Smooth muscle cell (in vitro differentiated cells): ENCODE data around the gene DCAF11. TPM values are rescaled to one million over a fixed set of nuclear protein-coding genes. Genes with fewer than 3 reads are reported as not detected.

Source experiments
- DNase-seq: peaks from one replicate; lab custom pipeline; 2025; ENCODE audit not compliant: unreplicated experiment; lab: John Stamatoyannopoulos, UW
- H2AFZ ChIP-seq: fragments of 200-600 bp; sonication (generic); 2 replicates; pipeline ENCODE4 v1.6.0; 2016; ENCODE audit warnings: antibody characterized with exemption, low read depth, mild to moderate bottlenecking
- H3F3A ChIP-seq: fragments of 200-600 bp; sonication (generic); 2 replicates; pipeline ENCODE4 v1.6.0; 2017; ENCODE audit warnings: antibody characterized with exemption, low read depth
- H3K27ac ChIP-seq: fragments of 200-600 bp; sonication (generic); 2 replicates; pipeline ENCODE4 v1.5.1; 2016; ENCODE audit warnings: low read depth, mild to moderate bottlenecking
- H3K27me3 ChIP-seq: fragments of 200-600 bp; sonication (generic); 2 replicates; pipeline ENCODE4 v1.6.1; 2016; ENCODE audit warnings: low read depth, mild to moderate bottlenecking
- H3K36me3 ChIP-seq: fragments of 200-600 bp; sonication (generic); 2 replicates; pipeline ENCODE4 v1.5.1; 2016; ENCODE audit warnings: low read depth
- H3K4me1 ChIP-seq: fragments of 200-600 bp; sonication (generic); 2 replicates; pipeline ENCODE4 v1.5.1; 2016; ENCODE audit warnings: low read depth
- H3K4me2 ChIP-seq: fragments of 200-600 bp; sonication (generic); 2 replicates; pipeline ENCODE4 v1.6.0; 2016; ENCODE audit warnings: mild to moderate bottlenecking
- H3K4me3 ChIP-seq: fragments of 200-600 bp; sonication (generic); 2 replicates; pipeline ENCODE4 v1.5.1; 2016; ENCODE audit warnings: mild to moderate bottlenecking
- H3K79me2 ChIP-seq: fragments of 200-600 bp; sonication (generic); 2 replicates; pipeline ENCODE4 v1.6.0; 2016; ENCODE audit warnings: low read depth, mild to moderate bottlenecking
- H3K9ac ChIP-seq: fragments of 200-600 bp; sonication (generic); 2 replicates; pipeline ENCODE4 v1.6.0; 2016; ENCODE audit warnings: low read depth
- H3K9me3 ChIP-seq: fragments of 200-600 bp; sonication (generic); replicated peaks from 2 replicates; pipeline ENCODE4 v1.5.1; 2016; ENCODE audit warnings: low read depth
- H4K20me1 ChIP-seq: fragments of 200-600 bp; sonication (generic); 2 replicates; pipeline ENCODE4 v1.6.0; 2016; ENCODE audit warnings: low read depth
- WGBS: methylation state at CpG from one replicate; pipeline ENCODE4 v1.1.7; 2016; ENCODE audit warnings: low lambda C conversion rate; 5-methylcytosine and 5-hydroxymethylcytosine counted together
- polyA plus RNA-seq: library from polyadenylated mRNA; unstranded; fragments of >200 nt; fragmentation: Nextera tagmentation; extraction: Ambion mirVana; gene quantifications from 2 replicates; pipeline ENCODE4 v1.2.1, GENCODE V29; 2016
- total RNA-seq: library from RNA; depleted of rRNA; stranded (reverse); fragments of >200 nt; gene quantifications from 2 replicates; pipeline ENCODE4 v1.2.3, GENCODE V29; 2014
- TF ChIP-seq, protein P1 (sequence below): fragments of 200-600 bp; sonication (generic); IDR thresholded peaks from 2 replicates; pipeline ENCODE4 v1.5.1; 2017; ENCODE audit warnings: borderline replicate concordance, mild to moderate bottlenecking, antibody characterized with exemption; ENCODE audit not compliant: insufficient read depth, poor library complexity, severe bottlenecking

Gene DCAF11
- total and polyA plus RNA-seq, 2 experiments from 2014 or later = 39.3 to 43.6 TPM

DNA sequence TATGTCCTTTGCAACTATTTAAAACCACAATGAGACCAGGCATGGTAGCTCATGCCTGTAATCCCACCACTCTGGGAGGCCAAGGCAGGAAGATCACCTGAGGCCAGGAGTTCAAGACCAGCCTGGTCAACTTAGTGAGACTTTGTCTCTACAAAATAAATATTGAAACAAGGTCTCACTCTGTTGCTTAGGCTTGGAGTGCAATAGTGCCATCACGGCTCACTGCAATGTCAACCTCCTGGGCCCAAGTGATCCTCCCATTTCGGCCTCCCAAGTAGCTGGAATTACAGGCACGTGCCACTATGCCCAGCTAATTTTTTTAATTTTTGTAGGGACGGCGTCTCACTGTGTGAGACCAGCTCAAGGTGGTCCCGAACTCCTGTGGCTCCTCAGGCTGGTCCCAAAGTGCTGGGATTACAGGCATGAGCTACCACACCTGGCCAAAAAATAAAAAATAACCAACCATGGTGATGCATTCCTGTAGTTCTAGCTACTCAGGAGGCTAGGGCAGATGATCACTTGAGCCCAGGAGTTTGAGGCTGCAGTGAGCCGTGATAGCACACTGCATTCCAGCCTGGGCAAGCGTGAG is 14.9 kb downstream of the DCAF11 start:
- H3K4me1 ChIP-seq = no peaks in the 10 kb centered on the region
- H3K9ac ChIP-seq = no peak overlapping the region
- H2AFZ ChIP-seq = no peak overlapping the region
- no peaks in the 10 kb centered on the region for H3K79me2 ChIP-seq
- H3K27ac ChIP-seq = no peak overlapping the region
- no peaks in the 10 kb centered on the region for H3K9me3 ChIP-seq
- H4K20me1 ChIP-seq = no peaks in the 10 kb centered on the region
- 88% methylated on average over 8 of the region's 8 CpGs for WGBS
- no peaks in the 10 kb centered on the region for H3F3A ChIP-seq
- TF ChIP-seq, protein P1, sequence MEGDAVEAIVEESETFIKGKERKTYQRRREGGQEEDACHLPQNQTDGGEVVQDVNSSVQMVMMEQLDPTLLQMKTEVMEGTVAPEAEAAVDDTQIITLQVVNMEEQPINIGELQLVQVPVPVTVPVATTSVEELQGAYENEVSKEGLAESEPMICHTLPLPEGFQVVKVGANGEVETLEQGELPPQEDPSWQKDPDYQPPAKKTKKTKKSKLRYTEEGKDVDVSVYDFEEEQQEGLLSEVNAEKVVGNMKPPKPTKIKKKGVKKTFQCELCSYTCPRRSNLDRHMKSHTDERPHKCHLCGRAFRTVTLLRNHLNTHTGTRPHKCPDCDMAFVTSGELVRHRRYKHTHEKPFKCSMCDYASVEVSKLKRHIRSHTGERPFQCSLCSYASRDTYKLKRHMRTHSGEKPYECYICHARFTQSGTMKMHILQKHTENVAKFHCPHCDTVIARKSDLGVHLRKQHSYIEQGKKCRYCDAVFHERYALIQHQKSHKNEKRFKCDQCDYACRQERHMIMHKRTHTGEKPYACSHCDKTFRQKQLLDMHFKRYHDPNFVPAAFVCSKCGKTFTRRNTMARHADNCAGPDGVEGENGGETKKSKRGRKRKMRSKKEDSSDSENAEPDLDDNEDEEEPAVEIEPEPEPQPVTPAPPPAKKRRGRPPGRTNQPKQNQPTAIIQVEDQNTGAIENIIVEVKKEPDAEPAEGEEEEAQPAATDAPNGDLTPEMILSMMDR = no peak
- no peak overlapping the region for H3K4me3 ChIP-seq
- H3K36me3 ChIP-seq = no peaks in the 10 kb centered on the region
- DNase-seq = no peak
- H3K27me3 ChIP-seq = no peaks in the 10 kb centered on the region
- H3K4me2 ChIP-seq = no peak overlapping the region

DNA sequence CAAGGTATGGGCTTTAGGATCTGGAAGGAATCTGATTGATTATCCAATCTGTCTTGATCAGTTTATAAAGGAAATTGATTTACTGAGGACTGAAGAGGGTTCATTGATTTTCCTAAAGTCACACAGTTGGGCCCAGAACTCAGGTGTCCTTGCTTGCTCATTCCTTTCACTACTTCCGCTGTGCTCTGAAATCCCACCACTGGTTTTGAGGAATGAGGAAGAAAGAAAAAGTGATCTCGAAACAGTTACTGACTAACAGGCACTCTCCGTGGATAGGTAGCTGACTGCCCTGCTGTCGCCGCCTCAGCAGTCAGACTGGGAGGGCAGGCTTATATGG is 15.8 kb downstream of the DCAF11 start, which contains the start of gene FITM1:
TSS of gene FITM1 (plus strand) at position 280 of the 337 bp plus-strand sequence. CDS start 905 bp downstream, outside the sequence.
- Histone ChIP-seq H3K9ac (no peak within 1 kb of the TSS), H3K4me2 (no peak within 1 kb of the TSS), H3K4me3 (no peak within 1 kb of the TSS), H3K36me3 (no peaks in the 10 kb centered on the region), H3K4me1 (peaks cover 2% of the 10 kb centered on the region), H4K20me1 (no peaks in the 10 kb centered on the region), H3K79me2 (no peaks in the 10 kb centered on the region), H2AFZ (no peak within 1 kb of the TSS), H3K27ac (no peak within 1 kb of the TSS), H3F3A (no peaks in the 10 kb centered on the region), H3K9me3 (no peaks in the 10 kb centered on the region), H3K27me3 (no peaks in the 10 kb centered on the region)
- no peak for DNase-seq
- TF ChIP-seq, protein P1 = no peak
- 84% methylated on average over 5 of the region's 5 CpGs for WGBS

DNA sequence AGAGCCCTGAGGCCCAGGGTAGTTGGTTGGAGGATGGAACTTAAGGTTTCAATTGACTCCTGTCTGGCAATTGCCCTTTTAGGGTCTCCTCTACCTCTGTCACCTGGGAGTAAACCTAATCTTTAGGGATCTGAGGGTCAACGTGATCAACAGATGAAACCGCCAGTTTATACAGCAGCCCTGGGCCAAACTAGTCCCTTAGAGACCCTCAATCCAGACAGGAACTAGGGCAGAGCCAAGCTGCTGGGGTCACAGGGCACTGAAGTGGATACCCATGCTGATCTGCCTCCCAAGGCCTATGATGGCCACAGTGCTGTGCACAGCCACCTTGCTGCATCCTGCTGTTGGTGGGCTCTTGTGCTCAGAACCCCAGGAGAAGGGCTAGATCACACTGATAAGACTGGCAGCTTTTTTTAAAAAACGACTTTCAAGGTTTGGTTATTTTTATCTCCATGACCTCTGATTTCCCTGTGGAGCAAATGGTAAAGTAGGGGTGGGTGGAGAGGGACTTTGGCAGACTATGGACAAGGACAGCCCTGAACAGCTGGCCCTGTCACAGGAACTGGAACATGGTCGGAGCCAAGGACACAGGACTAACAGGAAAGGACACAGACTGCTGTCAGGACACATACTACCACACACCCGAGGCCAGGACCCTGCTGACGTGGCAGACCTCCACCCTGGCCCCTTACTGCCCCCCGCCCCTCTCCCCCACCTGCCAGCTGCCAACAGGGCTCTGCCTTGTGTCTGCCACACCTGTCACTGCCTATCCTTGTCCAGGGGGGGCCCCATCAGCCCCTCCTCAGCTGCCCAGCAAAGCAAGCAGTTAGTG is 16.4 kb downstream of the DCAF11 start:
- no peaks in the 10 kb centered on the region for H3K9me3 ChIP-seq
- WGBS = 77% methylated on average over 5 of the region's 7 CpGs
- no peak overlapping the region for H3K4me2 ChIP-seq
- H3K79me2 ChIP-seq = no peaks in the 10 kb centered on the region
- no peaks in the 10 kb centered on the region for H3K36me3 ChIP-seq
- H3K9ac ChIP-seq = no peak overlapping the region
- TF ChIP-seq, protein P1 = no peak
- no peak for DNase-seq
- no peaks in the 10 kb centered on the region for H3F3A ChIP-seq
- no peak overlapping the region for H3K4me3 ChIP-seq
- peaks cover 4% of the 10 kb centered on the region for H3K4me1 ChIP-seq
- H2AFZ ChIP-seq = no peak overlapping the region
- no peak overlapping the region for H3K27ac ChIP-seq
- H4K20me1 ChIP-seq = no peaks in the 10 kb centered on the region
- no peaks in the 10 kb centered on the region for H3K27me3 ChIP-seq
